Fibroblast of villous mesenchyme (primary cell): ENCODE data around the gene TREM1. TPM values are rescaled to one million over a fixed set of nuclear protein-coding genes. Genes with fewer than 3 reads are reported as not detected.

Experiments
- DNase-seq: peaks from one replicate; pipeline ENCODE4 v3.0.0-alpha.2; 2010; ENCODE audit warnings: low read depth
- H3K4me3 ChIP-seq: 2 replicates; pipeline ENCODE4 v1.5.1; 2011; ENCODE audit warnings: low read depth, mild to moderate bottlenecking, low read length
- CTCF ChIP-seq: IDR thresholded peaks from 2 replicates; pipeline ENCODE4 v1.5.1; 2012; ENCODE audit warnings: low read depth, mild to moderate bottlenecking, low read length; ENCODE audit not compliant: insufficient read depth
- total RNA-seq: library from RNA; depleted of rRNA; stranded (reverse); fragments of >200 nt; gene quantifications from 2 replicates; pipeline ENCODE4 v1.2.3, GENCODE V29; 2012

Gene TREM1
- total RNA-seq, 1 donor: not detected

GRCh38 chr6:41331401-41332150, 45.1 kb upstream of the TREM1 start:
- DNase-seq: no peak
- TF ChIP-seq CTCF: no peak

GRCh38 chr6:41327177-41327576, 40.7 kb upstream of the TREM1 start:
- no peak for DNase-seq
- no peak overlapping the region for H3K4me3 ChIP-seq
- no peak for TF ChIP-seq CTCF

More at GRCh38 chr6:41331401-41332150, 45.1 kb upstream of the TREM1 start:
- no peak overlapping the region for H3K4me3 ChIP-seq

- DNase-seq: no peak
- H3K4me3 ChIP-seq: no peak overlapping the region
- TF ChIP-seq CTCF: no peak
These were observed 39.6 kb upstream of the TREM1 start for GRCh38 chr6:41326092-41326491.

- no peak overlapping the region for H3K4me3 ChIP-seq
- no peak for DNase-seq
- TF ChIP-seq CTCF: no peak
These were observed 39.1 kb upstream of the TREM1 start for GRCh38 chr6:41325446-41326066.

- TF ChIP-seq CTCF: no peak
- DNase-seq: no peak
- H3K4me3 ChIP-seq: no peak overlapping the region
These were observed 34.7 kb upstream of the TREM1 start for GRCh38 chr6:41321183-41321582.

GRCh38 chr6:41318654-41319565, 32.4 kb upstream of the TREM1 start:
- peak overlapping the region; percentile 45 for H3K4me3 ChIP-seq
- DNase-seq: peak; percentile 88
- peak; percentile 100 for TF ChIP-seq CTCF
